Measurements from ENCODE around the gene ATP2A1. TPM values are rescaled to one million over a fixed set of nuclear protein-coding genes. Genes with fewer than 3 reads are reported as not detected.

Gene ATP2A1
- 2.3 and 2.5 TPM in 2 replicates for total RNA-seq
- polyA plus RNA-seq = 1.2 TPM in 2 replicates
- 0.28 and 0.37 TPM in 2 replicates for polyA plus RNA-seq (2011; cell fraction: cytosol; rRNA removed)
- polyA plus RNA-seq (2011; cell fraction: nucleus; rRNA removed) = 8.1 and 9.3 TPM in 2 replicates
- polyA plus RNA-seq (2012) = 3.7 and 6.1 TPM in 2 replicates
- 0.40 and 1.5 TPM in 2 replicates for polyA minus RNA-seq
- not detected for polyA minus RNA-seq (2011; cell fraction: cytosol; rRNA and poly(A)+ RNA removed)
- 2.6 and 3.6 TPM in 2 replicates for polyA minus RNA-seq (2011; cell fraction: nucleus; rRNA and poly(A)+ RNA removed)
- Bru-seq, nascent RNA = percentile 23 among the genes with signal in this experiment
- BruChase-seq, experiment 1, labeled RNA remaining after a 6-hour chase = percentile 47 among the genes with signal in this experiment
- BruChase-seq, experiment 2, labeled RNA remaining after a 2-hour chase = percentile 33 among the genes with signal in this experiment
- long read RNA-seq = 0 reads

DNA sequence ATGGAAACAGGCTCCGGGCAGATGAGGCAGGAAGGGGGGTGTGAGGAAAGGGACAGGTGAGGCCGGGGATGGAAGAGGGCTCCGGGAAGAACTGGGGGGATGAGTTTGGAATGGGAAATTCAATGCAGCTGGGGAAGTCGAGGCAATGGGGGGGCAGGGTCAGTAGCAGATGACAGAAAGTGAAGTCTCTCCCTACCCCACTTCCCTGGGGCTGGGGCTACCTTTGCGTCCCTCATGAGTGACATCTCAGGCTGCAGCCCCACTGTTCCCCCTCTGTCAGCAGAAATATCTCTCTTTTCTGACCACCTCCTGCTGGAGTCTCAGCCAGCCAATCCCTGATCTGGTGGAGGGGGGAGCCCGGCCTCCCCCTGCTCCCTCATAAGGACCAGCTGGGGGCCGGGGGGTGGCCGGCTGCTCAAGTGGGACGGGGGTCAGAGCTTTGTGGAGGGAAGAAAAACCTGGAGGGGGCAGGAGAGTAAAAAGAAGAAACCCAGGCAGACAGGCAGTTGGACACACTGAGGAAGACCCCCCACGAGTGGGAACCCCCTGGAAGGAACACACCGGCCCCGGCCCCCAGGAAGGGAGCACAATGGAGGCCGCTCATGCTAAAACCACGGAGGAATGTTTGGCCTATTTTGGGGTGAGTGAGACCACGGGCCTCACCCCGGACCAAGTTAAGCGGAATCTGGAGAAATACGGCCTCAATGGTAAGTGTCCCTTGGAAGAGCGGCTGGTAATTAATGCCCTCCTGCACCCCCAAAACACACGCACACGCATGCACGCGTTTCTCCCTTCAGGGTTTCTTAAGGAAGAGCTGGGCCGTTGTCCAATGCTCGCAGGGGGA, at the start of gene ATP2A1:
TSS of gene ATP2A1 (plus strand) at position 406 of the 844 bp plus-strand sequence. CDS start at position 590, 184 bp downstream.
- TF ChIP-seq MYC (IDR thresholded peaks at IDR 0.05; ENCODE audit: low read depth, low read length) (no peak), JUN (IDR thresholded peaks at IDR 0.05; ENCODE audit: borderline replicate concordance, insufficient read depth, insufficient read length, low read depth) (no peak), FOS (IDR thresholded peaks at IDR 0.05; ENCODE audit: borderline replicate concordance, insufficient read depth, low read length) (no peak), POLR2A (IDR thresholded peaks at IDR 0.05; ENCODE audit: low read depth, low read length) (no peak), GATA2 (IDR thresholded peaks at IDR 0.05; ENCODE audit: insufficient read depth, insufficient read length, low read depth, low read length) (no peak), EZH2 (IDR thresholded peaks at IDR 0.05; ENCODE audit: borderline replicate concordance, low read depth, low read length, severe bottlenecking) (no peak)
- TF ChIP-seq, protein P1, sequence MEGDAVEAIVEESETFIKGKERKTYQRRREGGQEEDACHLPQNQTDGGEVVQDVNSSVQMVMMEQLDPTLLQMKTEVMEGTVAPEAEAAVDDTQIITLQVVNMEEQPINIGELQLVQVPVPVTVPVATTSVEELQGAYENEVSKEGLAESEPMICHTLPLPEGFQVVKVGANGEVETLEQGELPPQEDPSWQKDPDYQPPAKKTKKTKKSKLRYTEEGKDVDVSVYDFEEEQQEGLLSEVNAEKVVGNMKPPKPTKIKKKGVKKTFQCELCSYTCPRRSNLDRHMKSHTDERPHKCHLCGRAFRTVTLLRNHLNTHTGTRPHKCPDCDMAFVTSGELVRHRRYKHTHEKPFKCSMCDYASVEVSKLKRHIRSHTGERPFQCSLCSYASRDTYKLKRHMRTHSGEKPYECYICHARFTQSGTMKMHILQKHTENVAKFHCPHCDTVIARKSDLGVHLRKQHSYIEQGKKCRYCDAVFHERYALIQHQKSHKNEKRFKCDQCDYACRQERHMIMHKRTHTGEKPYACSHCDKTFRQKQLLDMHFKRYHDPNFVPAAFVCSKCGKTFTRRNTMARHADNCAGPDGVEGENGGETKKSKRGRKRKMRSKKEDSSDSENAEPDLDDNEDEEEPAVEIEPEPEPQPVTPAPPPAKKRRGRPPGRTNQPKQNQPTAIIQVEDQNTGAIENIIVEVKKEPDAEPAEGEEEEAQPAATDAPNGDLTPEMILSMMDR (IDR thresholded peaks at IDR 0.05; ENCODE audit: extremely low read depth in 1 of 2, insufficient read depth in 1 of 2, low read depth in 1 of 2, low read length in 2 of 2) = no peak
- TF ChIP-seq, protein P2, sequence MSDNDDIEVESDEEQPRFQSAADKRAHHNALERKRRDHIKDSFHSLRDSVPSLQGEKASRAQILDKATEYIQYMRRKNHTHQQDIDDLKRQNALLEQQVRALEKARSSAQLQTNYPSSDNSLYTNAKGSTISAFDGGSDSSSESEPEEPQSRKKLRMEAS (IDR thresholded peaks at IDR 0.05; ENCODE audit: insufficient read depth, insufficient read length) = no peak
- H2AFZ ChIP-seq (ENCODE audit: low read depth, low read length) = peak within 1 kb of the TSS; percentile 93
- peak within 1 kb of the TSS; percentile 59 for H3K9ac ChIP-seq (replicated peaks; ENCODE audit: extremely low read depth, insufficient read depth, low read length)
- H3K4me1 ChIP-seq (ENCODE audit: control insufficient read depth, extremely low read depth, insufficient read depth, low read length) = peaks cover 12% of the 10 kb centered on the region
- no peak for FAIRE-seq
- no peak within 1 kb of the TSS for H3K27ac ChIP-seq (ENCODE audit: insufficient read depth, low read depth, low read length)
- no peaks in the 10 kb centered on the region for H4K20me1 ChIP-seq (replicated peaks; ENCODE audit: control insufficient read depth, extremely low read depth, insufficient read depth, low read length)
- H3K4me2 ChIP-seq (ENCODE audit: insufficient read depth, low read length) = peak within 1 kb of the TSS; percentile 80
- POLR2A ChIA-PET = no interaction called here
- CTCF ChIA-PET = interaction anchor here (2.5 kb wide), 1 partner anchor 67 kb away, joined by 16 read pairs; no protein-coding TSS in a partner anchor
- no peaks in the 10 kb centered on the region for H3K9me3 ChIP-seq (replicated peaks; ENCODE audit: control insufficient read depth, insufficient read depth, low read length)
- H3K27me3 ChIP-seq (ENCODE audit: control insufficient read depth in 2 of 2, insufficient read depth in 2 of 2, low read length in 2 of 2) = no peaks in the 10 kb centered on the region
- no peaks in the 10 kb centered on the region for H3K9me1 ChIP-seq (replicated peaks; ENCODE audit: control insufficient read depth, extremely low read depth, insufficient read depth, low read length)
- dilution Hi-C loops (cut with MboI; ENCODE audit: extremely low pct_ligation_motif_present, low sequenced_read_pairs) (no loop called here), intact Hi-C loops (cut with micrococcal nuclease) (no loop called here)
- peak within 1 kb of the TSS; percentile 45 to 82 (median 80) for H3K4me3 ChIP-seq (replicated peaks in 1 of 3; ENCODE audit: insufficient read depth in 1 of 3, low read depth in 1 of 3, low read length in 3 of 3)
- peaks cover 2 to 5% of the 10 kb centered on the region in 2 experiments for H3K36me3 ChIP-seq (ENCODE audit: control insufficient read depth in 2 of 2, extremely low read depth in 1 of 2, insufficient read depth in 2 of 2, low read length in 2 of 2)
- BruUV-seq (replicated peaks) = no TSS peak
- no peak for DNase-seq (ENCODE audit: low read depth, low spot score)
- H3K79me2 ChIP-seq (ENCODE audit: control insufficient read depth, insufficient read depth, low read length) = no peaks in the 10 kb centered on the region
